Fibroblast of lung (primary cell): Measurements from ENCODE around the gene ARL6IP5.

ENCODE experiments used
- CTCF ChIP-seq, 2 donors: IDR thresholded peaks in 1 of 2; conservative IDR thresholded peaks in 1 of 2; 1 replicate in 1 of 2; 2 replicates in 1 of 2; pipeline ENCODE4 v1.5.1; 2011 to 2012; ENCODE audit warnings: low read length in 2 of 2, control low read depth in 1 of 2, inconsistent platforms in 1 of 2, low read depth in 1 of 2, mild to moderate bottlenecking in 1 of 2
- EZH2 ChIP-seq: IDR thresholded peaks from 2 replicates; pipeline ENCODE4 v1.5.1; 2012; ENCODE audit warnings: low read length, control low read depth, mild to moderate bottlenecking; ENCODE audit errors: missing control alignments

DNA sequence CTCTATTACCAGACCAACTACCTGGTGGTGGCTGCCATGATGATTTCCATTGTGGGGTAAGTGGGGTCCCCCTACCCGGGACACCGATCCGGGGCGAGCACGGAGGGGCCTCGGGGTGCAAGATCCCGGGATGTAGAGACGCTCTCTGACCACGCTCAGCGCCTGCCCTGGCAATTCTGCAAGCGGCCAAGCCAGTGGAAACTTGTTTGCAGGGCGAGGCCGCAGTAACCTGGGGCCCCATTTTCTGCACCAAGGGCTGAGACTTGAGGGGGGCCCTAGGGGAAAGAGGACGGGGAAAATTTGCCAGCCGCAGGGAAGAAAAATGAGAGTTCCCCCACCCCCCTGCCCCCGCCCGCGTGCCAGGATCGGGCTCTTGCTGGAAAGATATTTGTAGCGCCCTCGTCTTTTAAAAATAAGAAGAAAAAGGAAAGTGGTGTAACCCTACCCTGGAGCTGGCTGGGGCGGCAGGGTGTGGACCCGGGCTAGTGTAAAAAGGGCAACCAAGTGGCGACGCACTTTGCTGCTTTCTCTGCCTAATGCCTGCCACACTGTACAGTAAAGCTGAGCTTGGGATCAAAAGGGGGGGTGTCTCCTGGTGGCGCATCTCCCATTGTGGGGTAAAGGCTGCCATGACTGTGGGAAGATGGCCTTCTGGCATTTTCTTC, 563 bp downstream of the ARL6IP5 start:
- TF ChIP-seq CTCF (conservative IDR thresholded peaks at IDR 0.05 in 1 of 2, IDR thresholded peaks at IDR 0.05 in 1 of 2; ENCODE audit: low read depth in 1 of 2, low read length in 2 of 2): no peak
- no peak for TF ChIP-seq EZH2
